Measurements from ENCODE around the gene LHX4.

The LHX4 gene

GRCh38 chr1:180295999-180296398 is 65.9 kb downstream of the LHX4 start:
- Histone ChIP-seq H3K9me3 (ENCODE audit: control insufficient read depth, low read length) (no peaks in the 10 kb centered on the region), H3K4me1 (ENCODE audit: control insufficient read depth, insufficient read depth, low read length) (no peaks in the 10 kb centered on the region), H3K36me3 (ENCODE audit: control insufficient read depth, insufficient read depth, low read length) (no peaks in the 10 kb centered on the region), H3K27ac (ENCODE audit: insufficient read depth, low read depth, low read length, poor library complexity, severe bottlenecking) (no peak overlapping the region), H3K4me3 (ENCODE audit: insufficient read depth, low read depth, low read length) (no peak overlapping the region), H3K27me3 (ENCODE audit: control insufficient read depth, insufficient read depth, low read length, poor library complexity, severe bottlenecking) (no peaks in the 10 kb centered on the region)
- WGBS, 2 experiments: 88 to 100% methylated on average over 1 of the region's 1 CpG

GRCh38 chr1:180299479-180300221 is 69.6 kb downstream of the LHX4 start:
- WGBS, 2 experiments: 96 to 98% methylated on average over 6 of the region's 7 CpGs
- no peaks in the 10 kb centered on the region for H3K36me3 ChIP-seq (ENCODE audit: control insufficient read depth, insufficient read depth, low read length)
- H3K4me3 ChIP-seq (ENCODE audit: insufficient read depth, low read depth, low read length): no peak overlapping the region
- no peaks in the 10 kb centered on the region for H3K9me3 ChIP-seq (ENCODE audit: control insufficient read depth, low read length)
- no peaks in the 10 kb centered on the region for H3K4me1 ChIP-seq (ENCODE audit: control insufficient read depth, insufficient read depth, low read length)
- no peaks in the 10 kb centered on the region for H3K27me3 ChIP-seq (ENCODE audit: control insufficient read depth, insufficient read depth, low read length, poor library complexity, severe bottlenecking)
- no peak overlapping the region for H3K27ac ChIP-seq (ENCODE audit: insufficient read depth, low read depth, low read length, poor library complexity, severe bottlenecking)

GRCh38 chr1:180301135-180301742 is 71.2 kb downstream of the LHX4 start:
- no peak overlapping the region for H3K27ac ChIP-seq (ENCODE audit: insufficient read depth, low read depth, low read length, poor library complexity, severe bottlenecking)
- WGBS, 2 experiments: 88 to 100% methylated on average over 2 of the region's 2 CpGs
- H3K9me3 ChIP-seq (ENCODE audit: control insufficient read depth, low read length): no peaks in the 10 kb centered on the region
- H3K4me1 ChIP-seq (ENCODE audit: control insufficient read depth, insufficient read depth, low read length): no peaks in the 10 kb centered on the region
- no peaks in the 10 kb centered on the region for H3K36me3 ChIP-seq (ENCODE audit: control insufficient read depth, insufficient read depth, low read length)
- no peaks in the 10 kb centered on the region for H3K27me3 ChIP-seq (ENCODE audit: control insufficient read depth, insufficient read depth, low read length, poor library complexity, severe bottlenecking)
- H3K4me3 ChIP-seq (ENCODE audit: insufficient read depth, low read depth, low read length): no peak overlapping the region

DNA sequence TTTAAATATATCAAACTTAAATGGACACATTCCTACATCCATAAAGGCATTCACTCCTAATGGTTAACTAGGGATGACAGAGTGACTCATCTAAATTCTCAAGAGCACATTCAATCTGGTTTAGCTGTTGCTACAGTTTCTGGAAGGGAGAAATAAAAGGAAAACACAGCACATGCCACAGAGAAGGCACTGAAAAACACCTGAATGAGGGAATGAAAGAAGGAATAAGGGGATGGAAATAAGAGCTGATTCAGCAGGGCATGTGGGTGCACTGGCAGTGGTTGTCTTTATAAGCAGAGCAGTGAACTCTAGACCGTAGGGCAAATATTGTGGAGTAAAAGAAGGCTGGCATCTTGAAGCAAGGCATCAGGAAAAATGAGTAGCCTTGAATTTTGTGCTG is 79.3 kb downstream of the LHX4 start:
- H3K36me3 ChIP-seq (ENCODE audit: control insufficient read depth, insufficient read depth, low read length): no peaks in the 10 kb centered on the region
- no peaks in the 10 kb centered on the region for H3K4me1 ChIP-seq (ENCODE audit: control insufficient read depth, insufficient read depth, low read length)
- 87 to 92% methylated on average over 1 of the region's 1 CpG for WGBS, 2 experiments
- no peaks in the 10 kb centered on the region for H3K27me3 ChIP-seq (ENCODE audit: control insufficient read depth, insufficient read depth, low read length, poor library complexity, severe bottlenecking)
- H3K9me3 ChIP-seq (ENCODE audit: control insufficient read depth, low read length): no peaks in the 10 kb centered on the region
- no peak overlapping the region for H3K4me3 ChIP-seq (ENCODE audit: insufficient read depth, low read depth, low read length)
- no peak overlapping the region for H3K27ac ChIP-seq (ENCODE audit: insufficient read depth, low read depth, low read length, poor library complexity, severe bottlenecking)

- Histone ChIP-seq H3K9me3 (ENCODE audit: control insufficient read depth, low read length) (no peaks in the 10 kb centered on the region), H3K36me3 (ENCODE audit: control insufficient read depth, insufficient read depth, low read length) (no peaks in the 10 kb centered on the region), H3K4me1 (ENCODE audit: control insufficient read depth, insufficient read depth, low read length) (no peaks in the 10 kb centered on the region), H3K27ac (ENCODE audit: insufficient read depth, low read depth, low read length, poor library complexity, severe bottlenecking) (no peak overlapping the region), H3K27me3 (ENCODE audit: control insufficient read depth, insufficient read depth, low read length, poor library complexity, severe bottlenecking) (no peaks in the 10 kb centered on the region), H3K4me3 (ENCODE audit: insufficient read depth, low read depth, low read length) (no peak overlapping the region)
- WGBS, 2 experiments: 92 to 94% methylated on average over 2 to 3 of the region's 3 CpGs
Measured at GRCh38 chr1:180310095-180310494, 80.0 kb downstream of the LHX4 start.

GRCh38 chr1:180311011-180311730 is 81.1 kb downstream of the LHX4 start:
- Histone ChIP-seq H3K4me1 (ENCODE audit: control insufficient read depth, insufficient read depth, low read length) (no peaks in the 10 kb centered on the region), H3K4me3 (ENCODE audit: insufficient read depth, low read depth, low read length) (no peak overlapping the region), H3K36me3 (ENCODE audit: control insufficient read depth, insufficient read depth, low read length) (no peaks in the 10 kb centered on the region), H3K27ac (ENCODE audit: insufficient read depth, low read depth, low read length, poor library complexity, severe bottlenecking) (no peak overlapping the region), H3K27me3 (ENCODE audit: control insufficient read depth, insufficient read depth, low read length, poor library complexity, severe bottlenecking) (no peaks in the 10 kb centered on the region), H3K9me3 (ENCODE audit: control insufficient read depth, low read length) (no peaks in the 10 kb centered on the region)
- WGBS, 2 experiments: 95% methylated on average over 4 of the region's 4 CpGs

DNA sequence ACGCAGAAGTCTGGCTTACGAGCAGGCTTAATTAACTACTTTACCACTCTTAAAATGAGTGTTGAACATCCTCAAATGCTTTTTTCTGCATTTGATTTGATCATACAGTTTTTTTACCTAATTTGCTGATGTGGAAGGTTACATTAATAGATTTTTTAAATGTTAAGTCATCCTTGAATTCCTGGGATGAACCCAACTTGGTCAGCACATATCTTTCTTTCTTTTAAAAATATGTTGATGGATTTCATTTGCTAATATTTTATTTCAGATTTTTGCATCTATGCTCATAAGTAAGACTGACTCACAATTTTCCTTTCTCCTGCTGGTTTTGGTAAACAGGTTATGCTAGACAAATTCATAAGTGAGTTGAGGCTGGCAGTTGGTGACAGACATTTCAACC is 82.9 kb downstream of the LHX4 start:
- WGBS, 2 experiments: 100% methylated on average over 2 of the region's 2 CpGs
- H3K27ac ChIP-seq (ENCODE audit: insufficient read depth, low read depth, low read length, poor library complexity, severe bottlenecking): no peak overlapping the region
- H3K4me3 ChIP-seq (ENCODE audit: insufficient read depth, low read depth, low read length): no peak overlapping the region
- H3K36me3 ChIP-seq (ENCODE audit: control insufficient read depth, insufficient read depth, low read length): no peaks in the 10 kb centered on the region
- no peaks in the 10 kb centered on the region for H3K4me1 ChIP-seq (ENCODE audit: control insufficient read depth, insufficient read depth, low read length)
- no peaks in the 10 kb centered on the region for H3K9me3 ChIP-seq (ENCODE audit: control insufficient read depth, low read length)
- no peaks in the 10 kb centered on the region for H3K27me3 ChIP-seq (ENCODE audit: control insufficient read depth, insufficient read depth, low read length, poor library complexity, severe bottlenecking)

GRCh38 chr1:180327089-180327488 is 97.0 kb downstream of the LHX4 start:
- Histone ChIP-seq H3K4me1 (ENCODE audit: control insufficient read depth, insufficient read depth, low read length) (no peaks in the 10 kb centered on the region), H3K4me3 (ENCODE audit: insufficient read depth, low read depth, low read length) (no peak overlapping the region), H3K36me3 (ENCODE audit: control insufficient read depth, insufficient read depth, low read length) (no peaks in the 10 kb centered on the region), H3K9me3 (ENCODE audit: control insufficient read depth, low read length) (no peaks in the 10 kb centered on the region), H3K27ac (ENCODE audit: insufficient read depth, low read depth, low read length, poor library complexity, severe bottlenecking) (no peak overlapping the region), H3K27me3 (ENCODE audit: control insufficient read depth, insufficient read depth, low read length, poor library complexity, severe bottlenecking) (no peaks in the 10 kb centered on the region)
- 88 to 97% methylated on average over 6 of the region's 6 CpGs for WGBS, 2 experiments

All from ectodermal cell (in vitro differentiated cells).